ENCODE results near the gene TBC1D22A. TPM values are rescaled to one million over a fixed set of nuclear protein-coding genes. Genes with fewer than 3 reads are reported as not detected.

TBC1D22A gene
- total and polyA plus RNA-seq, 11 donors: 9.4 to 30.7 (median 18.6) TPM

- Histone ChIP-seq H3K4me3 (no peak overlapping the region), H3K4me1 (peaks cover 0 to 3% (median 0%) of the 10 kb centered on the region in 12 donors), H3K36me3 (no peaks in the 10 kb centered on the region), H3K9me3 (no peaks in the 10 kb centered on the region), H3K27ac (no peak overlapping the region), H3K27me3 (no peaks in the 10 kb centered on the region)
- TF ChIP-seq CTCF (IDR thresholded peaks at IDR 0.05) (no peak), POLR2A (IDR thresholded peaks at IDR 0.05) (no peak)
- 96 to 98% (median 97%) methylated on average over 12 of the region's 12 CpGs for WGBS, 4 donors
- intact Hi-C loops (cut with DNase I): loop anchor here in 1 of 10 donors (10.0 kb wide), 1 partner anchor 57 kb away; no protein-coding TSS in a partner anchor
- ATAC-seq (no peak), DNase-seq (no peak)
Observed at GRCh38 chr22:47102081-47102480, 339.6 kb downstream of the TBC1D22A start.

GRCh38 chr22:47102648-47103047 is 340.2 kb downstream of the TBC1D22A start:
- intact Hi-C loops (cut with DNase I): loop anchor here in 1 of 10 donors (10.0 kb wide), 1 partner anchor 58 kb away; no protein-coding TSS in a partner anchor
- H3K27ac ChIP-seq: no peak overlapping the region
- H3K4me1 ChIP-seq: peaks cover 0 to 2% (median 0%) of the 10 kb centered on the region in 12 donors
- H3K9me3 ChIP-seq: no peaks in the 10 kb centered on the region
- H3K36me3 ChIP-seq: no peaks in the 10 kb centered on the region
- no peak for DNase-seq
- H3K27me3 ChIP-seq: no peaks in the 10 kb centered on the region
- TF ChIP-seq CTCF (IDR thresholded peaks at IDR 0.05) (no peak), POLR2A (IDR thresholded peaks at IDR 0.05) (no peak)
- no peak for ATAC-seq
- H3K4me3 ChIP-seq: no peak overlapping the region
- 70 to 91% (median 81%) methylated on average over 2 of the region's 2 CpGs for WGBS, 4 donors

- ATAC-seq (no peak), DNase-seq (no peak)
- Histone ChIP-seq H3K4me1 (no peaks in the 10 kb centered on the region), H3K9me3 (no peaks in the 10 kb centered on the region), H3K27me3 (no peaks in the 10 kb centered on the region), H3K36me3 (no peaks in the 10 kb centered on the region), H3K27ac (no peak overlapping the region), H3K4me3 (no peak overlapping the region)
- intact Hi-C loops (cut with DNase I): loop anchor here in 1 of 10 donors (10.0 kb wide), 1 partner anchor 60 kb away; no protein-coding TSS in a partner anchor
- TF ChIP-seq POLR2A (IDR thresholded peaks at IDR 0.05) (no peak), CTCF (IDR thresholded peaks at IDR 0.05) (no peak)
- WGBS, 4 donors: 94 to 97% (median 95%) methylated on average over 4 of the region's 4 CpGs
Observed at GRCh38 chr22:47105085-47105484, 342.6 kb downstream of the TBC1D22A start.

GRCh38 chr22:47106806-47107205 is 344.4 kb downstream of the TBC1D22A start:
- Histone ChIP-seq H3K27me3 (no peaks in the 10 kb centered on the region), H3K4me3 (no peak overlapping the region), H3K27ac (no peak overlapping the region), H3K9me3 (no peaks in the 10 kb centered on the region), H3K36me3 (peaks cover 0 to 7% (median 3%) of the 10 kb centered on the region in 9 donors), H3K4me1 (no peaks in the 10 kb centered on the region)
- intact Hi-C loops (cut with DNase I): loop anchor here in 1 of 10 donors (10.0 kb wide), 1 partner anchor 62 kb away; no protein-coding TSS in a partner anchor
- DNase-seq (no peak), ATAC-seq (no peak)
- TF ChIP-seq POLR2A (IDR thresholded peaks at IDR 0.05): no peak
- TF ChIP-seq CTCF (IDR thresholded peaks at IDR 0.05): no peak
- 95 to 97% (median 96%) methylated on average over 5 of the region's 5 CpGs for WGBS, 4 donors

Measured in heart left ventricle (tissue), 16 donors.